Common myeloid progenitor, CD34-positive (primary cell): ENCODE results near the gene NDUFA3.
A peak's percentile ranks its signal among the peaks of the same experiment; 100 is the strongest.

ENCODE experiments used
- CTCF ChIA-PET: fragments of 350-600 bp; sonication (Branson Sonifier 250); formaldehyde crosslinking; loops from one replicate; lab custom pipeline; 2021; ENCODE audit warnings: antibody characterized with exemption; lab: Charles Lee
- POLR2A ChIA-PET: fragments of 350-600 bp; sonication (Branson Sonifier 250); formaldehyde crosslinking; loops from one replicate; lab custom pipeline; 2021; ENCODE audit warnings: antibody characterized with exemption; lab: Charles Lee
- DNase-seq, 3 donors: peaks; one replicate each; pipeline versions ENCODE4 v3.0.0 to v3.0.0-alpha.2; 2013
- H3K27ac ChIP-seq, 2 experiments: 1 replicate in 1 of 2; 2 replicates in 1 of 2; pipeline ENCODE4 v1.7.0; 2013; ENCODE audit warnings: inconsistent platforms in 2 of 2, low read length in 2 of 2, mild to moderate bottlenecking in 2 of 2, low read depth in 1 of 2, moderate library complexity in 1 of 2; ENCODE audit not compliant: severe bottlenecking in 2 of 2, insufficient read depth in 1 of 2, poor library complexity in 1 of 2
- H3K27me3 ChIP-seq, 5 experiments: replicated peaks in 2 of 5; 1 replicate in 3 of 5; 2 replicates in 2 of 5; pipeline versions ENCODE4 v1.6.1 to v1.7.0; 2013; ENCODE audit warnings: low read length in 4 of 5, mild to moderate bottlenecking in 2 of 5, moderate library complexity in 2 of 5, inconsistent platforms in 1 of 5; ENCODE audit not compliant: insufficient read depth in 5 of 5, control insufficient read depth in 4 of 5
- H3K36me3 ChIP-seq, 4 experiments: 1 replicate in 2 of 4; 2 replicates in 2 of 4; pipeline versions ENCODE4 v1.6.1 to v1.7.0; 2013; ENCODE audit warnings: low read length in 3 of 4, control low read depth in 1 of 4, mild to moderate bottlenecking in 1 of 4; ENCODE audit not compliant: control insufficient read depth in 4 of 4, insufficient read depth in 4 of 4
- H3K4me1 ChIP-seq, 4 experiments: 1 replicate in 3 of 4; 2 replicates in 1 of 4; pipeline versions ENCODE4 v1.6.1 to v1.7.1; 2013; ENCODE audit warnings: low read length in 3 of 4, mild to moderate bottlenecking in 3 of 4, control low read depth in 1 of 4, inconsistent platforms in 1 of 4, moderate library complexity in 1 of 4; ENCODE audit not compliant: control insufficient read depth in 4 of 4, insufficient read depth in 4 of 4; ENCODE audit errors: control extremely low read depth in 1 of 4
- H3K4me3 ChIP-seq, 7 experiments: 1 replicate in 4 of 7; 2 replicates in 3 of 7; pipeline versions ENCODE4 v1.5.1 to v1.7.0; 2013; ENCODE audit warnings: mild to moderate bottlenecking in 7 of 7, low read length in 6 of 7, moderate library complexity in 6 of 7, inconsistent platforms in 2 of 7, low read depth in 2 of 7, control low read depth in 1 of 7; ENCODE audit not compliant: insufficient read depth in 4 of 7, control insufficient read depth in 1 of 7; ENCODE audit errors: extremely low read depth in 1 of 7
- H3K9me3 ChIP-seq, 5 experiments: 1 replicate in 4 of 5; 2 replicates in 1 of 5; pipeline versions ENCODE4 v1.6.1 to v1.7.1; 2013; ENCODE audit warnings: low read length in 4 of 5, mild to moderate bottlenecking in 2 of 5, inconsistent platforms in 1 of 5, low read depth in 1 of 5, moderate library complexity in 1 of 5; ENCODE audit not compliant: control insufficient read depth in 4 of 5, insufficient read depth in 2 of 5; ENCODE audit errors: control extremely low read depth in 1 of 5
- WGBS: methylation state at CpG from one replicate; pipeline ENCODE4 v1.1.5; 2013; ENCODE audit not compliant: insufficient coverage; 5-methylcytosine and 5-hydroxymethylcytosine counted together

The NDUFA3 gene

DNA sequence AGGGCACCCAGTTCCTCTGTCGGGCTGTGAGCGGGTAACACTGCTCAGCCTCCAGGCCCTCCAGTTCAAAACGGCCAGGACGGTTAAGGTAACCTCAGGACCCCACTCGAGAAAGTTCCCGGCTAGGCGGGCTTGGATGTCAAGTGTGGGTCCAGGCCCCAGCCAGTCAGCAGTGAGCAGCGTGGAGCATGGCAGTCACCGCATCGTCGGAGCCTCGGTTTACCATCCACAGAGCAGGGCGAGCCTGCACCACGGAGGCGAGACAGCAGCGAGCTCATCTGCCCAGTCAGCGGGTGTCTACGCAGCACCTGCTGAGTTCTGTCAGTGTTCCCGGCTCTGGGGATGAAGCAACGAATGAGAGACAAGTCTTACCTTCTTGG is 27.0 kb downstream of the NDUFA3 start:
- H3K4me1 ChIP-seq, result no peaks in the 10 kb centered on the region
- no peak overlapping the region for H3K27ac ChIP-seq
- H3K9me3 ChIP-seq, result peaks cover 0 to 3% (median 0%) of the 10 kb centered on the region in 5 experiments
- POLR2A ChIA-PET, result no interaction called here
- WGBS, result 98% methylated on average over 19 of the region's 20 CpGs
- CTCF ChIA-PET, result no interaction called here
- peaks cover 1 to 65% (median 48%) of the 10 kb centered on the region in 4 experiments for H3K36me3 ChIP-seq
- no peak overlapping the region for H3K4me3 ChIP-seq
- no peak for DNase-seq
- no peaks in the 10 kb centered on the region for H3K27me3 ChIP-seq

DNA sequence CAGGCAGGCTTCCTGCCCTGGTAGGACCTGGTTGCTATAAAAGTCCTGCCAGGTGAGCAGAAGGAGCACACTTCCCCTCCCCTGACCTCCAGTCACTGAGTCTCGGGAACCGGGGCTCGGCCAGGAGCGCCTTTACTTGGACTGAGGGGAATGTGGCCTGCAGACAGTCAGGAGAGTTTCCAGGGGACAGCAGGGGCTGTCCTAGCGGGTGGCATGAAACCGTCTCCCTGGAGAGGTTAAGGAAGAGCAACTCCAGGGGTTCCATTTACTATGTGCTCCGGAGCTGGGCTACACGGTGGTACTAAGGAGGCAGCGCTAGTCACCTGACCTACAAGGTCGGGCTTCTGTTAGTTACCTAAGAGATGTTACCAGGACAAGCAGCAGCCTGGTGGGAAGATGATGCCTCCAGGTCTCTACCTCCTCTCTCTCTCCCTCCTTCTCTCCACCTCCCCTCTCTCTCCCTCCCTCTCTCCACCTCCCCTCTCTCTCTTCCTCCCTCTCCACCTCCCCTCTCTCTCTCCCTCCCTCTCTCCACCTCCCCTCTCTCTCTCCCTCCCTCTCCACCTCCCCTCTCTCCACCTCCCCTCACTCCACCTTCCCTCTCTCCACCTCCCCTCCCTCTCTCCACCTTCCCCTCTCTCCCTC is 30.8 kb downstream of the NDUFA3 start:
- no peaks in the 10 kb centered on the region for H3K27me3 ChIP-seq
- no peak overlapping the region for H3K27ac ChIP-seq
- peaks cover 6 to 15% (median 15%) of the 10 kb centered on the region in 4 experiments for H3K4me1 ChIP-seq
- H3K4me3 ChIP-seq, result no peak overlapping the region
- peak; percentile 29 to 58 (median 34) for DNase-seq
- H3K36me3 ChIP-seq, result peaks cover 0 to 30% (median 22%) of the 10 kb centered on the region in 4 experiments
- WGBS, result 87% methylated on average over 10 of the region's 10 CpGs
- ChIA-PET CTCF (interaction anchor here (1.0 to 1.6 kb wide), 2 partner anchors 13 to 17 kb away, joined by 3 read pairs; no protein-coding TSS in a partner anchor), POLR2A (no interaction called here)
- H3K9me3 ChIP-seq, result peaks cover 0 to 3% (median 0%) of the 10 kb centered on the region in 5 experiments

DNA sequence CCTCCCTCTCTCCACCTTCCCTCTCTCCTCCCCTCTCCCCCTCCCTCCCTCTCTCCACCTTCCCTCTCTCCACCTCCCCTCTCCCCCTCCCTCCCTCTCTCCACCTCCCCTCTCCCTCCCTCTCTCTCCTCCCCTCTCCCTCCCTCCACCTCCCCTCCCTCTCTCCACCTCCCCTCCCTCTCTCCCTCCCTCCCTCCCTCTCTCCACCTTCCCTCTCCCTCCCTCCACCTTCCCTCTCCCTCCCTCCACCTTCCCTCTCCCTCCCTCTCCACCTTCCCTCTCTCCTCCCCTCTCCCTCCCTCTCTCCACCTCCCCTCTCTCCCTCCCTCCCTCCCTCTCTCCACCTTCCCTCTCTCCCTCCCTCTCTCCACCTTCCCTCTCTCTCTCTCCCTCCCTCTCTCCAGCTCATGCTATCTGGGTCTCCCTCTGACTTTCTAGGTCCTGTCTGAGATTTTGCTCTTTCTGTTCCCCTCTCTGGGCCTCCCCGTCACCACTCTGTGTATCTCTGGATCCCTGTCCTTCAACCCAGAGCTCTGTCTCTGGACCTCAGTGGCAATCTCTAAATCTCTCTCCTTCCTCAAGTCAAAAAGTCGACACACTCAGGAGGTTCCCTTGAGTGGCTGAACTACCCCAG is 31.4 kb downstream of the NDUFA3 start:
- H3K36me3 ChIP-seq, result peaks cover 0 to 23% (median 17%) of the 10 kb centered on the region in 4 experiments
- H3K4me1 ChIP-seq, result peaks cover 6 to 21% (median 21%) of the 10 kb centered on the region in 4 experiments
- WGBS, result 55% methylated on average over 2 of the region's 2 CpGs
- ChIA-PET CTCF (no interaction called here), POLR2A (no interaction called here)
- H3K27me3 ChIP-seq, result no peaks in the 10 kb centered on the region
- no peak for DNase-seq
- H3K4me3 ChIP-seq, result no peak overlapping the region
- H3K9me3 ChIP-seq, result peaks cover 0 to 3% (median 0%) of the 10 kb centered on the region in 5 experiments
- H3K27ac ChIP-seq, result no peak overlapping the region

DNA sequence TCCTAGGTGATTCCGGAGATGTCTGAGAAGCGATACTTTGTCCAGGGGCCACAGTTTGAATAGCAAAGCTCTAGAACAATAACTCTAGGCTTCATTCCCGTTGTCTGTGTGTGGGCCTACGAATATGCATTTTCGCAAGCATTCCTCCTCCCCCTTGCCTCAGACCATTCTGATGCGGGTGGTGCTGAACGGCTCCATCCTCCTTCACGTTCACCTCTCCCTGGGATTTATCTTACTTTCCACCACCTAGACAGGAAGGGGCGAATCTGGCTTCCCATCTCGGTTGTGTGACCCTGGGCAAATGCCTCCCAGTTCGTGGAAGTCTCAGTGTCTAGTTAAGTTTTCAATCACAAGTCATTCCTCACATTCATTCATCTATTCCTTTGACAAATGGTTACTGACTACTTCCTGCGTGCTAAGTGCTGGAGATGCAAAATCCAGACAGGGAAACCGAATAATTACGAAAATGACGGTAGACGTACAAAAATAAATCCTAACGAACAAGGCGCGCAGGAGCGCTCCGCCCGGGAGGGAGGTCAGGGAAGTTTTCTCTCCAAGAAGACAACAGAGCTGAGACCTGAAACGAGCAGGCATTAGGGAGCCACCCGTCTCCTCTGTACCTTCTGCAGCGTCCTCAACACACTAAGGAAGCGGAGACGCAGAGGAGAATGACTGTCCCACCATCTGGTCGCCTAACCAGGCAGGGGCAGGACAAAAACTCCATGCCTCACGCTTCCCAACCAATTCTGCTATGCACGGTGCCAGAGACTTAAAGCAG is 33.6 kb downstream of the NDUFA3 start:
- 8% methylated on average over 27 of the region's 30 CpGs for WGBS
- H3K27me3 ChIP-seq, result no peaks in the 10 kb centered on the region
- ChIA-PET POLR2A (interaction anchor here (1.2 to 2.8 kb wide), 3 partner anchors 21 to 43 kb away, joined by 3 to 11 read pairs (median 9); partner anchors contain the start of genes LENG1, PRPF31 and TFPT), CTCF (interaction anchor here (0.9 to 1.5 kb wide), 4 partner anchors 11 to 343 kb away, joined by 3 to 4 read pairs (median 3); partner anchors contain the start of genes PRPF31 and TFPT)
- peak overlapping the region; percentile 24 to 79 (median 68) for H3K4me3 ChIP-seq
- peak overlapping the region in 1 of 2 experiments; percentile 7 for H3K27ac ChIP-seq
- peaks cover 6 to 40% (median 26%) of the 10 kb centered on the region in 4 experiments for H3K4me1 ChIP-seq
- peaks cover 0 to 3% (median 0%) of the 10 kb centered on the region in 5 experiments for H3K9me3 ChIP-seq
- no peak for DNase-seq
- H3K36me3 ChIP-seq, result peaks cover 0 to 27% (median 8%) of the 10 kb centered on the region in 4 experiments

DNA sequence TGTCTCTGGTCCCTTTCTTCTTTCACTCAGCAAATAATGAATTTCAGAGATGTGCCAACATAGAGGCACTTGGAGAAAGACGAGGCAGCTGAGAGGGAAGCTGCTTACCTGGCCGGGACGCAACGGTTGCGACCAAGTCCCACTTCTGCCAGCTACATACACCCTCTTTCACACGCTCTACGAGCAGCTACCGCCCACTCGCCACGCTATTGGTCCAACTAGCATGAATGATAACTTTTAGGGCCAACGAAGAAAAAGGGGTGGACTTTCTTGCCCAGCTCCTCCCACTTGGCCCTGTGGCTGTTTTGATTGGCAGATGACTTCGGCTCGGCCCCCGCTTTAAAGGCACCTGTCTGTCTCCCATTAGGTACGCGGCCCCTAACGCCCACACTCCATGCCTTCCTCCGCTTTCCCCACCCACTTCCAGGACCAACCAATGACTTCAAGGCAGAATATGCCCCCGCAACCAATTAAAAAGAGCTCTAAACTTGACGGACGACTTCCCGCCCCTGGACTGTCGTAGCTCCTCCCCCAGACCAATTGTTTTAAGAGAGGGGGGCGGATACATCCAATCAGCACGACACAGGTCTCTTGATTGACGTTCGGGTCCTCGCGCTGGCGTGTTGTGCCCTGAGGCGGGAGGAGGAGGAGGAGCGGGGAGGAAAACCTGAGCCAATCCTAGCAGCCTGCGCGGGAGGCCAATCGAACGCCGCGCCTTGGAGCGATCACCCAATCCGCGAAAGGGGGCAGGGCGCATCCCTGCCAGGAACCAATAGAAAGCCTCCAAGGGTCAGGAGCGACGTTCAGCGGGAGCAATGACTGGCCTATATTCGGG is 34.4 kb downstream of the NDUFA3 start:
- Histone ChIP-seq H3K4me3 (peak overlapping the region; percentile 64 to 84 (median 78)), H3K4me1 (peaks cover 6 to 40% (median 26%) of the 10 kb centered on the region in 4 experiments), H3K27ac (peak overlapping the region; percentile 92 to 97), H3K9me3 (peaks cover 0 to 3% (median 0%) of the 10 kb centered on the region in 5 experiments), H3K36me3 (peaks cover 0 to 28% (median 5%) of the 10 kb centered on the region in 4 experiments), H3K27me3 (no peaks in the 10 kb centered on the region)
- POLR2A ChIA-PET, result interaction anchor here (0.6 to 2.8 kb wide), 9 partner anchors 12 to 514 kb away, joined by 3 to 11 read pairs (median 3); partner anchors contain the start of genes LENG1, MBOAT7, PRPF31 and RPS9
- WGBS, result under 1% methylated on average over 33 of the region's 46 CpGs
- CTCF ChIA-PET, result interaction anchor here (0.9 to 1.5 kb wide), 5 partner anchors 11 to 344 kb away, joined by 3 to 4 read pairs (median 3); partner anchors contain the start of genes LENG1, PRPF31 and TFPT
- DNase-seq, result peak; percentile 100
